ENCODE measurements around the gene NCOA7. TPM values are rescaled to one million over a fixed set of nuclear protein-coding genes. Genes with fewer than 3 reads are reported as not detected.

The NCOA7 gene
- total RNA-seq, 1 experiment from 2014 or later: 37.3 TPM

- DNase-seq (ENCODE audit: low read depth, low spot score): no peak
- TF ChIP-seq, protein P1, sequence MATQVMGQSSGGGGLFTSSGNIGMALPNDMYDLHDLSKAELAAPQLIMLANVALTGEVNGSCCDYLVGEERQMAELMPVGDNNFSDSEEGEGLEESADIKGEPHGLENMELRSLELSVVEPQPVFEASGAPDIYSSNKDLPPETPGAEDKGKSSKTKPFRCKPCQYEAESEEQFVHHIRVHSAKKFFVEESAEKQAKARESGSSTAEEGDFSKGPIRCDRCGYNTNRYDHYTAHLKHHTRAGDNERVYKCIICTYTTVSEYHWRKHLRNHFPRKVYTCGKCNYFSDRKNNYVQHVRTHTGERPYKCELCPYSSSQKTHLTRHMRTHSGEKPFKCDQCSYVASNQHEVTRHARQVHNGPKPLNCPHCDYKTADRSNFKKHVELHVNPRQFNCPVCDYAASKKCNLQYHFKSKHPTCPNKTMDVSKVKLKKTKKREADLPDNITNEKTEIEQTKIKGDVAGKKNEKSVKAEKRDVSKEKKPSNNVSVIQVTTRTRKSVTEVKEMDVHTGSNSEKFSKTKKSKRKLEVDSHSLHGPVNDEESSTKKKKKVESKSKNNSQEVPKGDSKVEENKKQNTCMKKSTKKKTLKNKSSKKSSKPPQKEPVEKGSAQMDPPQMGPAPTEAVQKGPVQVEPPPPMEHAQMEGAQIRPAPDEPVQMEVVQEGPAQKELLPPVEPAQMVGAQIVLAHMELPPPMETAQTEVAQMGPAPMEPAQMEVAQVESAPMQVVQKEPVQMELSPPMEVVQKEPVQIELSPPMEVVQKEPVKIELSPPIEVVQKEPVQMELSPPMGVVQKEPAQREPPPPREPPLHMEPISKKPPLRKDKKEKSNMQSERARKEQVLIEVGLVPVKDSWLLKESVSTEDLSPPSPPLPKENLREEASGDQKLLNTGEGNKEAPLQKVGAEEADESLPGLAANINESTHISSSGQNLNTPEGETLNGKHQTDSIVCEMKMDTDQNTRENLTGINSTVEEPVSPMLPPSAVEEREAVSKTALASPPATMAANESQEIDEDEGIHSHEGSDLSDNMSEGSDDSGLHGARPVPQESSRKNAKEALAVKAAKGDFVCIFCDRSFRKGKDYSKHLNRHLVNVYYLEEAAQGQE (IDR thresholded peaks at IDR 0.05; ENCODE audit: insufficient read depth in 1 of 2, low read depth in 2 of 2, low read length in 1 of 2): no peak
- no peak for TF ChIP-seq SIN3A (IDR thresholded peaks at IDR 0.05; ENCODE audit: borderline replicate concordance, insufficient read depth, low read depth, low read length)
- no peak for TF ChIP-seq POLR2AphosphoS5 (IDR thresholded peaks at IDR 0.05; ENCODE audit: low read depth, low read length)
- TF ChIP-seq, protein P2, sequence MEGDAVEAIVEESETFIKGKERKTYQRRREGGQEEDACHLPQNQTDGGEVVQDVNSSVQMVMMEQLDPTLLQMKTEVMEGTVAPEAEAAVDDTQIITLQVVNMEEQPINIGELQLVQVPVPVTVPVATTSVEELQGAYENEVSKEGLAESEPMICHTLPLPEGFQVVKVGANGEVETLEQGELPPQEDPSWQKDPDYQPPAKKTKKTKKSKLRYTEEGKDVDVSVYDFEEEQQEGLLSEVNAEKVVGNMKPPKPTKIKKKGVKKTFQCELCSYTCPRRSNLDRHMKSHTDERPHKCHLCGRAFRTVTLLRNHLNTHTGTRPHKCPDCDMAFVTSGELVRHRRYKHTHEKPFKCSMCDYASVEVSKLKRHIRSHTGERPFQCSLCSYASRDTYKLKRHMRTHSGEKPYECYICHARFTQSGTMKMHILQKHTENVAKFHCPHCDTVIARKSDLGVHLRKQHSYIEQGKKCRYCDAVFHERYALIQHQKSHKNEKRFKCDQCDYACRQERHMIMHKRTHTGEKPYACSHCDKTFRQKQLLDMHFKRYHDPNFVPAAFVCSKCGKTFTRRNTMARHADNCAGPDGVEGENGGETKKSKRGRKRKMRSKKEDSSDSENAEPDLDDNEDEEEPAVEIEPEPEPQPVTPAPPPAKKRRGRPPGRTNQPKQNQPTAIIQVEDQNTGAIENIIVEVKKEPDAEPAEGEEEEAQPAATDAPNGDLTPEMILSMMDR (IDR thresholded peaks at IDR 0.05): peak; percentile 47; the same call in 1 of the 2 replicates
- TF ChIP-seq TCF7L2 (IDR thresholded peaks at IDR 0.05; ENCODE audit: low read depth, low read length): no peak
- Histone ChIP-seq H3K36me3 (ENCODE audit: control insufficient read depth, insufficient read depth, low read length) (no peaks in the 10 kb centered on the region), H3K9me3 (ENCODE audit: control insufficient read depth, insufficient read depth, low read depth, low read length) (no peaks in the 10 kb centered on the region), H3K4me3 (ENCODE audit: low read depth in 2 of 2, low read length in 2 of 2) (no peak overlapping the region), H3K4me1 (ENCODE audit: control insufficient read depth, insufficient read depth, low read length) (peaks cover 20% of the 10 kb centered on the region), H3K27me3 (ENCODE audit: control insufficient read depth, insufficient read depth, low read length) (no peaks in the 10 kb centered on the region), H3K27ac (ENCODE audit: low read length) (no peak overlapping the region)
- ATAC-seq: no peak
- in situ Hi-C loops (cut with HindIII; ENCODE audit: low pct_unique_long_range_greater_than_20kb, low sequenced_read_pairs): no loop called here
- no TSS peak for BruUV-seq (replicated peaks)
- ChIA-PET CTCF (interaction anchor here (0.7 to 2.9 kb wide), 4 partner anchors 162 to 623 kb away, joined by 3 to 12 read pairs (median 6); partner anchors contain the start of gene NCOA7), POLR2A (no interaction called here)
- intact Hi-C loops (cut with micrococcal nuclease; ENCODE audit: unreplicated experiment): loop anchor here (2.0 kb wide), 1 partner anchor 95 kb away; no protein-coding TSS in a partner anchor
Measured at GRCh38 chr6:125953502-125953875, 162.7 kb downstream of the NCOA7 start.

GRCh38 chr6:125954735-125955339, 164.1 kb downstream of the NCOA7 start:
- ChIA-PET POLR2A (no interaction called here), CTCF (interaction anchor here (1.8 to 2.9 kb wide), 2 partner anchors 19 to 164 kb away, joined by 6 to 12 read pairs; partner anchors contain the start of gene NCOA7)
- in situ Hi-C loops (cut with HindIII; ENCODE audit: low pct_unique_long_range_greater_than_20kb, low sequenced_read_pairs): no loop called here
- intact Hi-C loops (cut with micrococcal nuclease; ENCODE audit: unreplicated experiment): no loop called here
- Histone ChIP-seq H3K9me3 (ENCODE audit: control insufficient read depth, insufficient read depth, low read depth, low read length) (no peaks in the 10 kb centered on the region), H3K27ac (ENCODE audit: low read length) (no peak overlapping the region), H3K36me3 (ENCODE audit: control insufficient read depth, insufficient read depth, low read length) (no peaks in the 10 kb centered on the region), H3K4me1 (ENCODE audit: control insufficient read depth, insufficient read depth, low read length) (peaks cover 23% of the 10 kb centered on the region), H3K4me3 (ENCODE audit: low read depth in 2 of 2, low read length in 2 of 2) (no peak overlapping the region), H3K27me3 (ENCODE audit: control insufficient read depth, insufficient read depth, low read length) (no peaks in the 10 kb centered on the region)
- TF ChIP-seq, protein P2 (IDR thresholded peaks at IDR 0.05): no peak
- no peak for TF ChIP-seq TCF7L2 (IDR thresholded peaks at IDR 0.05; ENCODE audit: low read depth, low read length)
- no peak for TF ChIP-seq SIN3A (IDR thresholded peaks at IDR 0.05; ENCODE audit: borderline replicate concordance, insufficient read depth, low read depth, low read length)
- TF ChIP-seq POLR2AphosphoS5 (IDR thresholded peaks at IDR 0.05; ENCODE audit: low read depth, low read length): no peak
- TF ChIP-seq, protein P1 (IDR thresholded peaks at IDR 0.05; ENCODE audit: insufficient read depth in 1 of 2, low read depth in 2 of 2, low read length in 1 of 2): no peak
- ATAC-seq: no peak
- BruUV-seq (replicated peaks): no TSS peak
- no peak for DNase-seq (ENCODE audit: low read depth, low spot score)

All from Panc1 (cell line).